Measurements from ENCODE around the gene MVB12B. TPM values are rescaled to one million over a fixed set of nuclear protein-coding genes. Genes with fewer than 3 reads are reported as not detected.

MVB12B gene
- total and polyA plus RNA-seq, 2 of the 8 experiments (the other 6 are each of a cell fraction or from before 2014, with no cell fraction given): 2.6 to 5.0 TPM

GRCh38 chr9:126526218-126527108, 199.8 kb downstream of the MVB12B start:
- Histone ChIP-seq H3K4ac (replicated peaks; ENCODE audit: insufficient read length, low read depth, low read length) (no peak overlapping the region), H3K4me3 (ENCODE audit: extremely low read depth in 1 of 4, insufficient read depth in 2 of 4, low read depth in 3 of 4, low read length in 4 of 4) (no peak overlapping the region), H3K36me3 (ENCODE audit: control insufficient read depth in 2 of 4, insufficient read depth in 4 of 4, low read length in 3 of 4) (no peaks in the 10 kb centered on the region), H3K27me3 (replicated peaks in 1 of 4; ENCODE audit: control insufficient read depth in 3 of 4, extremely low read depth in 1 of 4, insufficient read depth in 3 of 4, low read length in 3 of 4) (peaks cover 0 to 2% (median 0%) of the 10 kb centered on the region in 4 experiments; a peak in 2 of 7 replicates), H3K9me3 (ENCODE audit: insufficient read depth in 2 of 2, low read depth in 1 of 2, low read length in 1 of 2) (no peaks in the 10 kb centered on the region), H3K23me2 (ENCODE audit: low read depth, low read length) (no peaks in the 10 kb centered on the region), H3K56ac (replicated peaks; ENCODE audit: insufficient read length, low read depth, low read length) (no peak overlapping the region), H4K20me1 (replicated peaks in 1 of 2; ENCODE audit: control insufficient read depth in 1 of 2, insufficient read depth in 2 of 2, low read length in 2 of 2) (no peaks in the 10 kb centered on the region), H3K4me1 (replicated peaks in 1 of 4; ENCODE audit: control insufficient read depth in 3 of 4, insufficient read depth in 4 of 4, low read length in 3 of 4) (peaks cover 4 to 11% (median 6%) of the 10 kb centered on the region in 4 experiments; a peak in 5 of 7 replicates), H3K14ac (ENCODE audit: insufficient read length) (no peak overlapping the region), H2BK15ac (ENCODE audit: low read length) (no peak overlapping the region), H4K91ac (replicated peaks; ENCODE audit: insufficient read length, low read length) (no peak overlapping the region), H2BK12ac (ENCODE audit: low read depth, low read length) (peak overlapping the region; percentile 86; the same call in 1 of the 2 replicates), H2BK5ac (ENCODE audit: low read depth, low read length) (no peak overlapping the region), H2BK20ac (ENCODE audit: low read length) (no peak overlapping the region), H2AFZ (ENCODE audit: low read length) (no peak overlapping the region), H4K5ac (ENCODE audit: insufficient read length, low read depth, low read length) (no peak overlapping the region), H3K18ac (ENCODE audit: extremely low read depth, low read length) (no peak overlapping the region), H3K79me2 (ENCODE audit: control insufficient read depth in 1 of 2, insufficient read depth in 2 of 2, low read length in 2 of 2) (no peaks in the 10 kb centered on the region), H2AK5ac (ENCODE audit: low read depth, low read length) (no peak overlapping the region), H3K27ac (ENCODE audit: low read depth, low read length) (no peak overlapping the region), H3K9ac (replicated peaks in 1 of 4; ENCODE audit: extremely low read depth in 1 of 4, low read depth in 3 of 4, low read length in 3 of 4) (no peak overlapping the region), H4K8ac (ENCODE audit: extremely low read depth, insufficient read depth, low read length) (0 out of 2 replicates have a peak overlapping the region, but pooled peaks have one; percentile 28), H3K23ac (ENCODE audit: insufficient read length) (no peak overlapping the region), H3K4me2 (ENCODE audit: insufficient read depth in 1 of 2, low read depth in 2 of 2, low read length in 2 of 2) (no peak overlapping the region), H2BK120ac (replicated peaks; ENCODE audit: low read depth, low read length) (no peak overlapping the region), H3K79me1 (ENCODE audit: low read depth, low read length) (no peaks in the 10 kb centered on the region; the same call in 1 of the 2 replicates)
- CTCF ChIA-PET (ENCODE audit: partially characterized antibody): interaction anchor here (1.1 to 24.3 kb wide), 7 partner anchors 10 to 71 kb away, joined by 4 to 343 read pairs (median 6); no protein-coding TSS in a partner anchor
- 91% methylated on average over 18 of the region's 19 CpGs; no CpG with 5 or more reads in 1 of the 2 experiments for WGBS, 2 experiments (ENCODE audit: extremely low coverage in 1 of 2, insufficient coverage in 1 of 2, insufficient read length in 1 of 2, insufficient replicate concordance in 2 of 2, low coverage in 1 of 2, low lambda C conversion rate in 2 of 2, missing lambda C conversion rate in 1 of 2)
- no peak for DNase-seq (ENCODE audit: low read depth in 1 of 2, low spot score in 2 of 2)
- POLR2A ChIA-PET (ENCODE audit: partially characterized antibody): interaction anchor here (1.4 kb wide), 1 partner anchor 12 kb away, joined by 4 read pairs; no protein-coding TSS in a partner anchor
- no peak for FAIRE-seq
- no peak for TF ChIP-seq NRF1 (IDR thresholded peaks at IDR 0.05; ENCODE audit: low read depth, low read length)
- no peak for TF ChIP-seq SP4 (IDR thresholded peaks at IDR 0.05; ENCODE audit: low read length)
- TF ChIP-seq BCL11A (IDR thresholded peaks at IDR 0.05; ENCODE audit: low read depth in 2 of 2, low read length in 2 of 2): no peak
- no peak for TF ChIP-seq RBBP5 (IDR thresholded peaks at IDR 0.05; ENCODE audit: borderline replicate concordance, low read depth, low read length)
- TF ChIP-seq TEAD4 (IDR thresholded peaks at IDR 0.05; ENCODE audit: low read depth, low read length): no peak
- TF ChIP-seq SIN3A (conservative IDR thresholded peaks at IDR 0.05 in 1 of 2, IDR thresholded peaks at IDR 0.05 in 1 of 2; ENCODE audit: low read depth in 1 of 2, low read length in 2 of 2): no peak
- no peak for TF ChIP-seq RNF2 (IDR thresholded peaks at IDR 0.05; ENCODE audit: borderline replicate concordance, low read depth, low read length, missing control alignments, poor library complexity, severe bottlenecking)
- TF ChIP-seq POU5F1 (IDR thresholded peaks at IDR 0.05; ENCODE audit: low read depth, low read length): no peak
- TF ChIP-seq FOSL1 (IDR thresholded peaks at IDR 0.05; ENCODE audit: insufficient read depth, low read depth, low read length): no peak
- no peak for TF ChIP-seq MAFK (IDR thresholded peaks at IDR 0.05; ENCODE audit: low read depth, low read length)
- no peak for TF ChIP-seq EZH2 (IDR thresholded peaks at IDR 0.05; ENCODE audit: low read depth, low read length, severe bottlenecking)
